Pancreas (tissue), 10 donors: ENCODE results near the gene GMDS. TPM values are rescaled to one million over a fixed set of nuclear protein-coding genes. Genes with fewer than 3 reads are reported as not detected.
A peak's percentile ranks its signal among the peaks of the same experiment; 100 is the strongest.

ENCODE experiments used
- ATAC-seq, 4 donors: fragments of 200-7000 bp; cut with Tn5 transposase; one replicate each; pipeline versions ENCODE4 v1.8.0 to v1.9.1; 2020; ENCODE audit warnings: mild to moderate bottlenecking in 4 of 4, moderate library complexity in 4 of 4
- DNase-seq, 6 donors: peaks; one replicate each; pipeline ENCODE4 v3.0.0-alpha.2; 2020
- FAIRE-seq: peaks from 2 replicates; lab custom pipeline; 2012; peaks lifted over from hg19 to GRCh38; lab: Jason Lieb, UNC
- H3K27ac ChIP-seq, 4 donors: fragments of 200-600 bp; sonication (generic); 1 replicate in 3 of 4; 2 replicates in 1 of 4; pipeline versions ENCODE4 v1.5.0 to v1.8.0; 2020
- H3K27me3 ChIP-seq, 4 donors: fragments of 200-600 bp; one replicate each; pipeline ENCODE4 v1.8.0; 2021
- H3K36me3 ChIP-seq, 3 donors: fragments of 200-600 bp; sonication (generic) in 1 of 3; one replicate each; pipeline versions ENCODE4 v1.5.0 to v1.8.0; 2020 to 2021
- H3K4me1 ChIP-seq, 3 donors: fragments of 200-600 bp; one replicate each; pipeline ENCODE4 v1.8.0; 2021
- H3K4me3 ChIP-seq, 4 donors: fragments of 200-600 bp; sonication (generic) in 2 of 4; one replicate each; pipeline versions ENCODE4 v1.5.0 to v1.8.0; 2020 to 2021
- H3K9me3 ChIP-seq, 4 donors: fragments of 200-600 bp; one replicate each; pipeline ENCODE4 v1.8.0; 2021
- WGBS, 2 donors: extraction: QIAGEN DNeasy Blood & Tissue Kit; methylation state at CpG; one replicate each; pipeline ENCODE4 v1.1.7; 2013; 5-methylcytosine and 5-hydroxymethylcytosine counted together
- intact Hi-C, 3 donors: fragments of 100-400 bp; cut with DNase I; formaldehyde crosslinking; loops; one replicate each; pipeline versions ENCODE4 v1.11.1 to v1.14.2; 2022
- polyA plus RNA-seq, 2 donors: library from polyadenylated mRNA; stranded (reverse); fragments of 200-250 nt; gene quantifications; one replicate each; pipeline ENCODE4 v1.2.3, GENCODE V29; 2013
- total RNA-seq, 6 donors: library from RNA; stranded (reverse); fragmentation: NEBNext Ultra II Directional in 4 of 6; extraction: Animal tissue kit (Norgen Biotek cat#: 25700) in 4 of 6; gene quantifications; one replicate each; pipeline versions ENCODE4 v1.2.1 to v1.2.4, GENCODE V29; 2021 to 2023
- TF ChIP-seq, protein P1 (sequence below), 4 donors: fragments of 200-600 bp; sonication (generic) in 3 of 4; IDR thresholded peaks; one replicate each; pipeline versions ENCODE4 v1.5.0 to v1.8.0; 2021; ENCODE audit warnings: antibody characterized with exemption in 4 of 4
- donor health status: healthy with polysubstance abuse.
- donor health status: DM: no; HTN: no; CAD: no; lungs with moderate emphysema.
- donor health status: DM: no; HTN: no; CAD: no.
- donor health status: control.
- donor health status: control.
- donor health status: Bipolar disorder and iron deficiency.
- donor health status: DM: yes; HTN: yes; CAD: no.
- donor health status: DM: no; HTN: no; CAD: no.
- donor health status: DM: no; HTN: no; CAD: no.
- donor health status: DM: yes; HTN: yes; CAD: no.

GMDS gene
- total and polyA plus RNA-seq, 8 donors: 7.6 to 40.8 (median 26.5) TPM

DNA sequence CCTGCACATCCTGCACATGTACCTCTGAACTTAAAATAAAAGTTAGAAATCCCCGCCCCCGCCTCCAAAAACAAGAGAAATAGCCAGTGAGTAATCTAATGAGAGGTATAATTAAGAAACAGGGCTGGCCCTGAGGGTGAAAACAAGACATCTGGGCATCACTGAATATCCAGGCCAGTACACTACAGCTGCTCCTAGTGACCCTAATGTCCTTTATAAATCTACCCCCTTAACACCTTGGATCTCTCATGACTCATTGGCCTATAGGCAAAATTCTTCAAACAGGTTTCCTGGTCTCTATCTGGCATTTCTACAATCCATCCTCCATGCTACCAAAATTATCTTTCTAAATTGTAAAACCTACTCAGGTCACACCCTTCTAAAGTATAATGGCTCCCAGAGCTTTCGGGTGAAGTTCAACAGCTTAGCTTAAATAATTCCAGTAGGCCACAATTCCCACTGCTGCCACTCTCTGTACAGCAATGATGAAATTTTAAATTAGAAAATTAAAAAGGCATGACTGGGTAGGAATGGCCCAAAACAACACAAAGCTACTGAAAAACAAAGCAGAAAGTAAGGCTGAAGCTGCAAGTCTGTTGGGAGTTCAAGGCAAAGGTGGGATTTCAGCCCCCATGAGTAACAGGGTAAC, 260.9 kb downstream of the GMDS start:
- FAIRE-seq (no peak), DNase-seq (no peak), ATAC-seq (no peak)
- H3K9me3 ChIP-seq: no peaks in the 10 kb centered on the region
- H3K4me1 ChIP-seq: peaks cover 0 to 3% (median 0%) of the 10 kb centered on the region in 3 donors
- TF ChIP-seq, protein P1, sequence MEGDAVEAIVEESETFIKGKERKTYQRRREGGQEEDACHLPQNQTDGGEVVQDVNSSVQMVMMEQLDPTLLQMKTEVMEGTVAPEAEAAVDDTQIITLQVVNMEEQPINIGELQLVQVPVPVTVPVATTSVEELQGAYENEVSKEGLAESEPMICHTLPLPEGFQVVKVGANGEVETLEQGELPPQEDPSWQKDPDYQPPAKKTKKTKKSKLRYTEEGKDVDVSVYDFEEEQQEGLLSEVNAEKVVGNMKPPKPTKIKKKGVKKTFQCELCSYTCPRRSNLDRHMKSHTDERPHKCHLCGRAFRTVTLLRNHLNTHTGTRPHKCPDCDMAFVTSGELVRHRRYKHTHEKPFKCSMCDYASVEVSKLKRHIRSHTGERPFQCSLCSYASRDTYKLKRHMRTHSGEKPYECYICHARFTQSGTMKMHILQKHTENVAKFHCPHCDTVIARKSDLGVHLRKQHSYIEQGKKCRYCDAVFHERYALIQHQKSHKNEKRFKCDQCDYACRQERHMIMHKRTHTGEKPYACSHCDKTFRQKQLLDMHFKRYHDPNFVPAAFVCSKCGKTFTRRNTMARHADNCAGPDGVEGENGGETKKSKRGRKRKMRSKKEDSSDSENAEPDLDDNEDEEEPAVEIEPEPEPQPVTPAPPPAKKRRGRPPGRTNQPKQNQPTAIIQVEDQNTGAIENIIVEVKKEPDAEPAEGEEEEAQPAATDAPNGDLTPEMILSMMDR (IDR thresholded peaks at IDR 0.05): no peak
- intact Hi-C loops: no loop called here
- no peak overlapping the region for H3K27ac ChIP-seq
- H3K4me3 ChIP-seq: no peak overlapping the region
- H3K36me3 ChIP-seq: no peaks in the 10 kb centered on the region
- 97 to 98% methylated on average over 3 of the region's 3 CpGs for WGBS, 2 donors
- H3K27me3 ChIP-seq: no peaks in the 10 kb centered on the region

DNA sequence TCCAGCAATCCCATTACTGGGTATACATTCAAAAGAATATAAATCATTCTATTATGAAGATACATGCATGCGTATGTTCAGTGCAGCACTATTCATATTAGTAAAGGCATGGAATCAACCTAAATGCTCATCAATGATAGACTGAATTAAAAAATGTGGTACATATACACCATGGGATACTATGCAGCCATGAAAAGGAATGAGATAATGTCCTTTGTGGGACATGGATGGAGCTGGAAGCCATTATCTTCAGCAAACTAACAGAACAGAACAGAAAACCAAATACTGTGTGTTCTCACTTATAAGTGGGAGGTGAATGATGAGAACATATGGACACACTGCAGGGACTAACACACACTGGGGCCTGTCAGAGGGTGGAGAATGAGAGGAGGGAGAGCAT, 261.6 kb downstream of the GMDS start:
- intact Hi-C loops: no loop called here

DNA sequence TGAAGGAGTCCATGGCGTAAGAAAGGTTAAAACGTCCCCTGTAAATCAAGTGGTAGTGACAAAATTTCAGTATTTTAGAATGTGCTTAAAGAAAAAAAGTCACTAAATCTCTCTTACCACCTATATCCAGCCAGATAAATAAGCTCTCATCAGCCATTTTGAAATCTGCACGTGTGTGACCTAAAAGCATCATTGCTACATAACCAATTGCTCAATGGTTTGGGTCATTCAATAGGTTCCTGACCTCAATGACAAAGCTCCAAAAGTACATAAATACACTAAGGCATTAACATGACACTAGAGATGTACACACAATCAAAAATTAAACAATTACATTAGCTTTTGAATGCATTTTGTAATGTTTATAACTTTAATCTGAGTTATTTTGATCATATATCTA, 272.4 kb downstream of the GMDS start:
- Histone ChIP-seq H3K4me3 (no peak overlapping the region), H3K36me3 (no peaks in the 10 kb centered on the region), H3K4me1 (no peaks in the 10 kb centered on the region), H3K9me3 (no peaks in the 10 kb centered on the region), H3K27me3 (no peaks in the 10 kb centered on the region), H3K27ac (no peak overlapping the region)
- TF ChIP-seq, protein P1 (IDR thresholded peaks at IDR 0.05): no peak
- intact Hi-C loops: no loop called here
- no peak for ATAC-seq
- no peak for FAIRE-seq
- WGBS, 2 donors: 95 to 98% methylated on average over 3 of the region's 3 CpGs
- no peak for DNase-seq

More for the DNA sequence above, 261.6 kb downstream of the GMDS start:
- no peak for DNase-seq
- Histone ChIP-seq H3K4me3 (no peak overlapping the region), H3K27me3 (no peaks in the 10 kb centered on the region), H3K9me3 (no peaks in the 10 kb centered on the region), H3K4me1 (no peaks in the 10 kb centered on the region), H3K27ac (no peak overlapping the region), H3K36me3 (no peaks in the 10 kb centered on the region)
- no peak for FAIRE-seq
- WGBS, 2 donors: 96 to 100% methylated on average over 1 of the region's 1 CpG
- TF ChIP-seq, protein P1 (IDR thresholded peaks at IDR 0.05): no peak
- no peak for ATAC-seq

GRCh38 chr6:1971612-1972011, 273.8 kb downstream of the GMDS start:
- DNase-seq (no peak), FAIRE-seq (no peak), ATAC-seq (peak in 3 of 4 donors; percentile 35 to 61 (median 58))
- H3K9me3 ChIP-seq: no peaks in the 10 kb centered on the region
- H3K4me1 ChIP-seq: no peaks in the 10 kb centered on the region
- no peaks in the 10 kb centered on the region for H3K36me3 ChIP-seq
- H3K4me3 ChIP-seq: no peak overlapping the region
- TF ChIP-seq, protein P1 (IDR thresholded peaks at IDR 0.05): no peak
- WGBS, 2 donors: 26 to 36% methylated on average over 5 of the region's 5 CpGs
- intact Hi-C loops: no loop called here
- H3K27me3 ChIP-seq: no peaks in the 10 kb centered on the region
- H3K27ac ChIP-seq: no peak overlapping the region

DNA sequence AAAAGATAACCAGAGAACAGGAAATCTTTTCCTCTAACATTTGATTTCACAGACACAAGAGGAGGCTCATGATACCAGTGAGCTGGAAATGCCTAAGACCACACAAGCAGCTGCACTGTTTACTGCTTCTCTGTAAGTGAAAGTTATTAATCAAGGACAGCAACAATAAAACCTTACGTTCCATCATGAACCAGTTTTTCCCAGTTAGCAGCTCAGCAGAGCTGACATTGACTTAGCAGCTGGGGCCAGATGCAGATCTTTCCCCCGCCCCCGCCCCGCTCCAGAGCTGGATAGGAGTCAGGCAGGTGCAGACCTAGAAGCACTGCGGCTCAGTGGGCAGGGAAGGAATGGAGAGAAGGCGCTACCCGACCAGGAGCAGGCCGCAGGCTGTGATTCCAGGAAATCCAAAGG, 275.2 kb downstream of the GMDS start:
- TF ChIP-seq, protein P1 (IDR thresholded peaks at IDR 0.05): no peak
- ATAC-seq (no peak), DNase-seq (no peak), FAIRE-seq (no peak)
- no peaks in the 10 kb centered on the region for H3K4me1 ChIP-seq
- H3K27me3 ChIP-seq: no peaks in the 10 kb centered on the region
- no peaks in the 10 kb centered on the region for H3K36me3 ChIP-seq
- intact Hi-C loops: no loop called here
- no peaks in the 10 kb centered on the region for H3K9me3 ChIP-seq
- H3K4me3 ChIP-seq: no peak overlapping the region
- WGBS, 2 donors: 79 to 84% methylated on average over 8 of the region's 8 CpGs
- no peak overlapping the region for H3K27ac ChIP-seq
